DOHH2 (cell line): ENCODE results near the gene SLF2.

Experiments
- H3F3A ChIP-seq: fragments of 200-600 bp; sonication (generic), shearing (Covaris generic); 2 replicates; pipeline ENCODE4 v1.6.0; 2016; ENCODE audit warnings: antibody characterized with exemption, mild to moderate bottlenecking; ENCODE audit not compliant: control insufficient read depth, insufficient read depth
- H3K27ac ChIP-seq: fragments of 200-600 bp; sonication (generic); 2 replicates; pipeline ENCODE4 v1.5.1; 2014; ENCODE audit warnings: low read depth, mild to moderate bottlenecking, low read length, moderate library complexity
- H3K27me3 ChIP-seq: fragments of 200-600 bp; sonication (generic); 2 replicates; pipeline ENCODE4 v1.6.1; 2014; ENCODE audit warnings: mild to moderate bottlenecking, low read length, mixed read lengths; ENCODE audit not compliant: control insufficient read depth
- H3K36me3 ChIP-seq: fragments of 200-600 bp; sonication (generic); 2 replicates; pipeline ENCODE4 v1.6.1; 2014; ENCODE audit warnings: mild to moderate bottlenecking, low read length, moderate library complexity, mixed read lengths; ENCODE audit not compliant: control insufficient read depth
- H3K4me1 ChIP-seq: fragments of 200-600 bp; sonication (generic); 2 replicates; pipeline ENCODE4 v1.6.1; 2014; ENCODE audit warnings: mild to moderate bottlenecking, low read length, mixed read lengths; ENCODE audit not compliant: control insufficient read depth
- H3K4me2 ChIP-seq: fragments of 200-600 bp; sonication (generic); 2 replicates; pipeline ENCODE4 v1.6.0; 2014; ENCODE audit warnings: mild to moderate bottlenecking, low read length, moderate library complexity
- H3K4me3 ChIP-seq: fragments of 200-600 bp; sonication (generic); 2 replicates; pipeline ENCODE4 v1.5.1; 2014; ENCODE audit warnings: mild to moderate bottlenecking, low read length, mixed read lengths
- H3K79me2 ChIP-seq: fragments of 200-600 bp; sonication (generic); 2 replicates; pipeline ENCODE4 v1.6.1; 2014; ENCODE audit warnings: mild to moderate bottlenecking, low read length, mixed read lengths; ENCODE audit not compliant: control insufficient read depth
- H3K9me2 ChIP-seq: fragments of 200-600 bp; sonication (generic); replicated peaks from 2 replicates; pipeline ENCODE4 v1.6.1; 2014; ENCODE audit warnings: mild to moderate bottlenecking, low read length, mixed read lengths; ENCODE audit not compliant: control insufficient read depth
- H3K9me3 ChIP-seq: fragments of 200-600 bp; sonication (generic); 2 replicates; pipeline ENCODE4 v1.6.1; 2014; ENCODE audit warnings: antibody characterized with exemption, low read length, mixed read lengths; ENCODE audit not compliant: control insufficient read depth, insufficient read depth
- H4K20me1 ChIP-seq: fragments of 200-600 bp; sonication (generic); 2 replicates; pipeline ENCODE4 v1.6.0; 2014; ENCODE audit warnings: low read depth, mild to moderate bottlenecking, antibody characterized with exemption, low read length, moderate library complexity; ENCODE audit not compliant: control insufficient read depth, insufficient read depth
- EZH2phosphoT487 ChIP-seq: fragments of 200-600 bp; sonication (generic); IDR thresholded peaks from 2 replicates; pipeline ENCODE4 v1.6.1; 2017; ENCODE audit warnings: borderline replicate concordance, mild to moderate bottlenecking, antibody characterized with exemption, low read length, moderate library complexity, mixed read lengths
- TF ChIP-seq, protein P1 (sequence below): fragments of 200-600 bp; sonication (generic); IDR thresholded peaks from one replicate; pipeline ENCODE4 v1.5.1; 2014; ENCODE audit warnings: antibody characterized with exemption, mild to moderate bottlenecking, low read depth, low read length; ENCODE audit not compliant: poor library complexity, severe bottlenecking

Gene SLF2

DNA sequence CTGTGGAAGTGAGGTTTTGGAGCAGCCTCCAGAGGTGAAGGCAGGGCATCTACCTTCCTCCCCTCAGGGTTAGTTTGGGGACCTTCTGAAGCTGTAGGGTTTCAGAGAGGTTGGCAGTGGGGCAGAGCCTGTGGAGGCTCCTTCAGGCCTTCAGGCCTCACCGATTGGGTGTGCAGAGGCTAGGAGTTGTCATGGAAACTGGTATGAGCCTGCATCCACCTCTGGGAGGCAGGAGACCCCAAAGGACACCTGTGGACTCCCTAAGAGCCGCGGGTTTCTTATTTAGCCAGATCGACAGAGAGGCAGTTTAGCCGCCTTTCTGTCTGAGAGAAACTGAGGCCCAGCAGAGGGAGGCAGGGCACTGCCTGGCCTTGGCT is 88.9 kb downstream of the SLF2 start:
- Histone ChIP-seq H3K36me3 (no peaks in the 10 kb centered on the region; the same call in 1 of the 2 replicates), H3K27me3 (no peaks in the 10 kb centered on the region), H3K9me2 (no peaks in the 10 kb centered on the region), H3F3A (peaks cover 6% of the 10 kb centered on the region), H3K27ac (no peak overlapping the region), H3K4me2 (no peak overlapping the region), H3K9me3 (no peaks in the 10 kb centered on the region), H3K4me3 (no peak overlapping the region), H3K4me1 (peaks cover 21% of the 10 kb centered on the region), H4K20me1 (no peaks in the 10 kb centered on the region), H3K79me2 (peaks cover 17% of the 10 kb centered on the region)
- no peak for TF ChIP-seq EZH2phosphoT487
- TF ChIP-seq, protein P1, sequence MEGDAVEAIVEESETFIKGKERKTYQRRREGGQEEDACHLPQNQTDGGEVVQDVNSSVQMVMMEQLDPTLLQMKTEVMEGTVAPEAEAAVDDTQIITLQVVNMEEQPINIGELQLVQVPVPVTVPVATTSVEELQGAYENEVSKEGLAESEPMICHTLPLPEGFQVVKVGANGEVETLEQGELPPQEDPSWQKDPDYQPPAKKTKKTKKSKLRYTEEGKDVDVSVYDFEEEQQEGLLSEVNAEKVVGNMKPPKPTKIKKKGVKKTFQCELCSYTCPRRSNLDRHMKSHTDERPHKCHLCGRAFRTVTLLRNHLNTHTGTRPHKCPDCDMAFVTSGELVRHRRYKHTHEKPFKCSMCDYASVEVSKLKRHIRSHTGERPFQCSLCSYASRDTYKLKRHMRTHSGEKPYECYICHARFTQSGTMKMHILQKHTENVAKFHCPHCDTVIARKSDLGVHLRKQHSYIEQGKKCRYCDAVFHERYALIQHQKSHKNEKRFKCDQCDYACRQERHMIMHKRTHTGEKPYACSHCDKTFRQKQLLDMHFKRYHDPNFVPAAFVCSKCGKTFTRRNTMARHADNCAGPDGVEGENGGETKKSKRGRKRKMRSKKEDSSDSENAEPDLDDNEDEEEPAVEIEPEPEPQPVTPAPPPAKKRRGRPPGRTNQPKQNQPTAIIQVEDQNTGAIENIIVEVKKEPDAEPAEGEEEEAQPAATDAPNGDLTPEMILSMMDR = no peak

GRCh38 chr10:101002456-101002855 is 89.7 kb downstream of the SLF2 start:
- Histone ChIP-seq H3K4me2 (no peak overlapping the region), H4K20me1 (no peaks in the 10 kb centered on the region), H3K4me3 (no peak overlapping the region), H3K9me3 (no peaks in the 10 kb centered on the region), H3K27me3 (no peaks in the 10 kb centered on the region), H3K27ac (no peak overlapping the region), H3K4me1 (peaks cover 16% of the 10 kb centered on the region), H3F3A (peaks cover 6% of the 10 kb centered on the region), H3K36me3 (no peaks in the 10 kb centered on the region; the same call in 1 of the 2 replicates), H3K9me2 (no peaks in the 10 kb centered on the region), H3K79me2 (peaks cover 17% of the 10 kb centered on the region)
- TF ChIP-seq EZH2phosphoT487 = no peak
- TF ChIP-seq, protein P1 = no peak

GRCh38 chr10:101003639-101004206 is 91.0 kb downstream of the SLF2 start:
- no peaks in the 10 kb centered on the region; the same call in 1 of the 2 replicates for H3K36me3 ChIP-seq

More at GRCh38 chr10:101003639-101004206, 91.0 kb downstream of the SLF2 start:
- no peak overlapping the region for H3K4me3 ChIP-seq
- peaks cover 6% of the 10 kb centered on the region for H3K4me1 ChIP-seq
- H3K9me2 ChIP-seq = no peaks in the 10 kb centered on the region
- no peaks in the 10 kb centered on the region for H4K20me1 ChIP-seq
- no peak overlapping the region for H3K27ac ChIP-seq
- TF ChIP-seq EZH2phosphoT487 = no peak
- TF ChIP-seq, protein P1 = no peak
- peaks cover 3% of the 10 kb centered on the region for H3F3A ChIP-seq
- no peaks in the 10 kb centered on the region for H3K27me3 ChIP-seq
- no peak overlapping the region for H3K4me2 ChIP-seq
- no peaks in the 10 kb centered on the region for H3K9me3 ChIP-seq
- H3K79me2 ChIP-seq = peaks cover 8% of the 10 kb centered on the region
